Effector CD4-positive, alpha-beta T cell (primary cell): Measurements from ENCODE around the gene AMPD1. TPM values are rescaled to one million over a fixed set of nuclear protein-coding genes. Genes with fewer than 3 reads are reported as not detected.

Experiments used
- DNase-seq: peaks from one replicate; pipeline ENCODE4 v3.0.0-alpha.2; 2020
- total RNA-seq: gene quantifications from one replicate; lab custom pipeline; 2026; lab: John Stamatoyannopoulos, UW

Gene AMPD1
- total RNA-seq = not detected

- DNase-seq = no peak
Observed at GRCh38 chr1:114695430-114696058, at the start of gene AMPD1. Gene AMPD1 (minus strand): TSS chr1:114695546. CDS start chr1:114695471, 75 bp downstream.

GRCh38 chr1:114741963-114742746 lies 46.8 kb upstream of the AMPD1 start:
- DNase-seq = no peak

- no peak for DNase-seq
Observed at GRCh38 chr1:114740331-114740730, 45.0 kb upstream of the AMPD1 start.

GRCh38 chr1:114737314-114737849 lies 42.0 kb upstream of the AMPD1 start:
- DNase-seq = no peak

GRCh38 chr1:114735479-114735878 lies 40.1 kb upstream of the AMPD1 start:
- DNase-seq = no peak

GRCh38 chr1:114729782-114730181 lies 34.4 kb upstream of the AMPD1 start:
- no peak for DNase-seq

GRCh38 chr1:114728553-114728952 lies 33.2 kb upstream of the AMPD1 start:
- no peak for DNase-seq

GRCh38 chr1:114725230-114725629 lies 29.9 kb upstream of the AMPD1 start:
- DNase-seq = no peak

- no peak for DNase-seq
Observed at GRCh38 chr1:114723915-114724314, 28.6 kb upstream of the AMPD1 start.

- DNase-seq = no peak
Observed at GRCh38 chr1:114723457-114723856, 28.1 kb upstream of the AMPD1 start.

- no peak for DNase-seq
Observed at GRCh38 chr1:114720492-114720891, 25.1 kb upstream of the AMPD1 start.

- no peak for DNase-seq
Observed at GRCh38 chr1:114719424-114719787, 24.1 kb upstream of the AMPD1 start.

- no peak for DNase-seq
Observed at GRCh38 chr1:114718661-114719423, 23.5 kb upstream of the AMPD1 start.

GRCh38 chr1:114716304-114717170 lies 21.2 kb upstream of the AMPD1 start, which contains the start of gene NRAS:
Gene NRAS (minus strand): TSS chr1:114716771. CDS start chr1:114716160, 611 bp downstream.
- peak; percentile 95 for DNase-seq

- no peak for DNase-seq
Observed at GRCh38 chr1:114715952-114716303, 20.6 kb upstream of the AMPD1 start.

- no peak for DNase-seq
Observed at GRCh38 chr1:114712977-114713376, 17.6 kb upstream of the AMPD1 start.

- DNase-seq = no peak
Observed at GRCh38 chr1:114710360-114710759, 15.0 kb upstream of the AMPD1 start.

GRCh38 chr1:114707604-114708003 lies 12.3 kb upstream of the AMPD1 start:
- DNase-seq = no peak

GRCh38 chr1:114703242-114703641 lies 7.9 kb upstream of the AMPD1 start:
- no peak for DNase-seq

GRCh38 chr1:114702737-114703136 lies 7.4 kb upstream of the AMPD1 start:
- DNase-seq = no peak

GRCh38 chr1:114701931-114702330 lies 6.6 kb upstream of the AMPD1 start:
- no peak for DNase-seq

GRCh38 chr1:114700036-114700600 lies 4.8 kb upstream of the AMPD1 start:
- DNase-seq = no peak
